ENCODE data around the gene YRDC. TPM values are rescaled to one million over a fixed set of nuclear protein-coding genes. Genes with fewer than 3 reads are reported as not detected.

Gene YRDC
- total and polyA plus RNA-seq, 2 of the 13 experiments (the other 11 are each of a cell fraction or from before 2014, with no cell fraction given): 27.5 to 29.2 TPM

- H3K79me2 ChIP-seq (ENCODE audit: insufficient read depth, low read length): peaks cover 3% of the 10 kb centered on the region
- no peaks in the 10 kb centered on the region for H3K27me3 ChIP-seq (ENCODE audit: control insufficient read depth in 1 of 2, insufficient read depth in 2 of 2, low read length in 2 of 2)
- ChIA-PET POLR2A (interaction anchor here (1.2 kb wide), 1 partner anchor 15 kb away, joined by 3 read pairs; the partner anchor contains the start of gene MTF1), CTCF (ENCODE audit: low intra/inter-chr PET ratio, low total read pairs) (no interaction called here)
- intact Hi-C loops (cut with micrococcal nuclease; ENCODE audit: unreplicated experiment) (no loop called here), in situ Hi-C loops (cut with HindIII; ENCODE audit: extremely low pct_ligation_motif_present, low pct_unique_long_range_greater_than_20kb) (no loop called here)
- FAIRE-seq: no peak
- no peak overlapping the region for H3K4me3 ChIP-seq (replicated peaks in 1 of 3; ENCODE audit: insufficient read depth in 1 of 3, low read depth in 2 of 3, low read length in 3 of 3)
- BruUV-seq (replicated peaks): no TSS peak
- DNase-seq (ENCODE audit: low spot score): no peak
- H3K9me3 ChIP-seq (ENCODE audit: low read length): no peaks in the 10 kb centered on the region
- no peak for ATAC-seq
- no peaks in the 10 kb centered on the region for H4K20me1 ChIP-seq (ENCODE audit: insufficient read depth, low read length)
- no peak for TF ChIP-seq RFX3 (CRISPR knock-in tag; IDR thresholded peaks at IDR 0.05)
- TF ChIP-seq FOXM1 (CRISPR knock-in tag; IDR thresholded peaks at IDR 0.05): no peak
- no peak for TF ChIP-seq KDM2A (CRISPR knock-in tag; IDR thresholded peaks at IDR 0.05; ENCODE audit: borderline replicate concordance, low read depth)
- no peak for TF ChIP-seq NFE2L2 (IDR thresholded peaks at IDR 0.05; ENCODE audit: low read length)
- no peak for TF ChIP-seq ZNF556 (CRISPR knock-in tag; IDR thresholded peaks at IDR 0.05; ENCODE audit: borderline replicate concordance)
- TF ChIP-seq ZBTB1 (CRISPR knock-in tag; IDR thresholded peaks at IDR 0.05; ENCODE audit: borderline replicate concordance): no peak
- no peak for TF ChIP-seq ZSCAN21 (CRISPR knock-in tag; IDR thresholded peaks at IDR 0.05; ENCODE audit: borderline replicate concordance)
- no peak for TF ChIP-seq ZNF773 (CRISPR knock-in tag; IDR thresholded peaks at IDR 0.05; ENCODE audit: borderline replicate concordance)
- TF ChIP-seq, protein P1, sequence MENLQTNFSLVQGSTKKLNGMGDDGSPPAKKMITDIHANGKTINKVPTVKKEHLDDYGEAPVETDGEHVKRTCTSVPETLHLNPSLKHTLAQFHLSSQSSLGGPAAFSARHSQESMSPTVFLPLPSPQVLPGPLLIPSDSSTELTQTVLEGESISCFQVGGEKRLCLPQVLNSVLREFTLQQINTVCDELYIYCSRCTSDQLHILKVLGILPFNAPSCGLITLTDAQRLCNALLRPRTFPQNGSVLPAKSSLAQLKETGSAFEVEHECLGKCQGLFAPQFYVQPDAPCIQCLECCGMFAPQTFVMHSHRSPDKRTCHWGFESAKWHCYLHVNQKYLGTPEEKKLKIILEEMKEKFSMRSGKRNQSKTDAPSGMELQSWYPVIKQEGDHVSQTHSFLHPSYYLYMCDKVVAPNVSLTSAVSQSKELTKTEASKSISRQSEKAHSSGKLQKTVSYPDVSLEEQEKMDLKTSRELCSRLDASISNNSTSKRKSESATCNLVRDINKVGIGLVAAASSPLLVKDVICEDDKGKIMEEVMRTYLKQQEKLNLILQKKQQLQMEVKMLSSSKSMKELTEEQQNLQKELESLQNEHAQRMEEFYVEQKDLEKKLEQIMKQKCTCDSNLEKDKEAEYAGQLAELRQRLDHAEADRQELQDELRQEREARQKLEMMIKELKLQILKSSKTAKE (CRISPR knock-in tag; IDR thresholded peaks at IDR 0.05; ENCODE audit: borderline replicate concordance): no peak
- TF ChIP-seq MAF1 (CRISPR knock-in tag; IDR thresholded peaks at IDR 0.05; ENCODE audit: borderline replicate concordance): no peak
- no peak for TF ChIP-seq NCOA2 (CRISPR knock-in tag; IDR thresholded peaks at IDR 0.05)
- no peak for TF ChIP-seq KLF13 (CRISPR knock-in tag; IDR thresholded peaks at IDR 0.05)
- TF ChIP-seq, protein P2, sequence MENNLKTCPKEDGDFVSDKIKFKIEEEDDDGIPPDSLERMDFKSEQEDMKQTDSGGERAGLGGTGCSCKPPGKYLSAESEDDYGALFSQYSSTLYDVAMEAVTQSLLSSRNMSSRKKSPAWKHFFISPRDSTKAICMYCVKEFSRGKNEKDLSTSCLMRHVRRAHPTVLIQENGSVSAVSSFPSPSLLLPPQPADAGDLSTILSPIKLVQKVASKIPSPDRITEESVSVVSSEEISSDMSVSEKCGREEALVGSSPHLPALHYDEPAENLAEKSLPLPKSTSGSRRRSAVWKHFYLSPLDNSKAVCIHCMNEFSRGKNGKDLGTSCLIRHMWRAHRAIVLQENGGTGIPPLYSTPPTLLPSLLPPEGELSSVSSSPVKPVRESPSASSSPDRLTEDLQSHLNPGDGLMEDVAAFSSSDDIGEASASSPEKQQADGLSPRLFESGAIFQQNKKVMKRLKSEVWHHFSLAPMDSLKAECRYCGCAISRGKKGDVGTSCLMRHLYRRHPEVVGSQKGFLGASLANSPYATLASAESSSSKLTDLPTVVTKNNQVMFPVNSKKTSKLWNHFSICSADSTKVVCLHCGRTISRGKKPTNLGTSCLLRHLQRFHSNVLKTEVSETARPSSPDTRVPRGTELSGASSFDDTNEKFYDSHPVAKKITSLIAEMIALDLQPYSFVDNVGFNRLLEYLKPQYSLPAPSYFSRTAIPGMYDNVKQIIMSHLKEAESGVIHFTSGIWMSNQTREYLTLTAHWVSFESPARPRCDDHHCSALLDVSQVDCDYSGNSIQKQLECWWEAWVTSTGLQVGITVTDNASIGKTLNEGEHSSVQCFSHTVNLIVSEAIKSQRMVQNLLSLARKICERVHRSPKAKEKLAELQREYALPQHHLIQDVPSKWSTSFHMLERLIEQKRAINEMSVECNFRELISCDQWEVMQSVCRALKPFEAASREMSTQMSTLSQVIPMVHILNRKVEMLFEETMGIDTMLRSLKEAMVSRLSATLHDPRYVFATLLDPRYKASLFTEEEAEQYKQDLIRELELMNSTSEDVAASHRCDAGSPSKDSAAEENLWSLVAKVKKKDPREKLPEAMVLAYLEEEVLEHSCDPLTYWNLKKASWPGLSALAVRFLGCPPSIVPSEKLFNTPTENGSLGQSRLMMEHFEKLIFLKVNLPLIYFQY (CRISPR knock-in tag; IDR thresholded peaks at IDR 0.05; ENCODE audit: borderline replicate concordance): no peak
- no peak for TF ChIP-seq ZSCAN22 (CRISPR knock-in tag; IDR thresholded peaks at IDR 0.05)
- TF ChIP-seq, protein P3, sequence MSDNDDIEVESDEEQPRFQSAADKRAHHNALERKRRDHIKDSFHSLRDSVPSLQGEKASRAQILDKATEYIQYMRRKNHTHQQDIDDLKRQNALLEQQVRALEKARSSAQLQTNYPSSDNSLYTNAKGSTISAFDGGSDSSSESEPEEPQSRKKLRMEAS (IDR thresholded peaks at IDR 0.05): no peak
- TF ChIP-seq FOXA1 (IDR thresholded peaks at IDR 0.05): no peak
- TF ChIP-seq FOXA1 (CRISPR knock-in tag; IDR thresholded peaks at IDR 0.05): no peak
- TF ChIP-seq NONO (IDR thresholded peaks at IDR 0.05): no peak
- no peak for TF ChIP-seq NONO (CRISPR knock-in tag; conservative IDR thresholded peaks at IDR 0.05)
- H3K36me3 ChIP-seq (replicated peaks in 1 of 2; ENCODE audit: control insufficient read depth in 1 of 2, insufficient read depth in 2 of 2, low read length in 2 of 2): peaks cover 9 to 22% of the 10 kb centered on the region in 2 experiments; a peak in 4 of 5 replicates
- no peak overlapping the region for H3K27ac ChIP-seq (ENCODE audit: extremely low read length, insufficient read depth, low read length)
- no peaks in the 10 kb centered on the region for H3K4me1 ChIP-seq (ENCODE audit: insufficient read depth, low read length)
- no peak overlapping the region for H3K9ac ChIP-seq (ENCODE audit: insufficient read depth, low read depth, low read length)
- no peak overlapping the region for H3K4me2 ChIP-seq (ENCODE audit: low read depth, low read length)
- no peak overlapping the region for H2AFZ ChIP-seq (ENCODE audit: low read length)
These were observed 36.5 kb upstream of the YRDC start for GRCh38 chr1:37844536-37844935.

Measured in HepG2 (cell line).